Smooth muscle cell (in vitro differentiated cells): ENCODE results near the gene PDZK1. TPM values are rescaled to one million over a fixed set of nuclear protein-coding genes. Genes with fewer than 3 reads are reported as not detected.
A peak's percentile ranks its signal among the peaks of the same experiment; 100 is the strongest.

Experiments used
- DNase-seq: peaks from one replicate; lab custom pipeline; 2025; ENCODE audit not compliant: unreplicated experiment; lab: John Stamatoyannopoulos, UW
- H2AFZ ChIP-seq: fragments of 200-600 bp; sonication (generic); 2 replicates; pipeline ENCODE4 v1.6.0; 2016; ENCODE audit warnings: antibody characterized with exemption, low read depth, mild to moderate bottlenecking
- H3F3A ChIP-seq: fragments of 200-600 bp; sonication (generic); 2 replicates; pipeline ENCODE4 v1.6.0; 2017; ENCODE audit warnings: antibody characterized with exemption, low read depth
- H3K27ac ChIP-seq: fragments of 200-600 bp; sonication (generic); 2 replicates; pipeline ENCODE4 v1.5.1; 2016; ENCODE audit warnings: low read depth, mild to moderate bottlenecking
- H3K27me3 ChIP-seq: fragments of 200-600 bp; sonication (generic); 2 replicates; pipeline ENCODE4 v1.6.1; 2016; ENCODE audit warnings: low read depth, mild to moderate bottlenecking
- H3K36me3 ChIP-seq: fragments of 200-600 bp; sonication (generic); 2 replicates; pipeline ENCODE4 v1.5.1; 2016; ENCODE audit warnings: low read depth
- H3K4me1 ChIP-seq: fragments of 200-600 bp; sonication (generic); 2 replicates; pipeline ENCODE4 v1.5.1; 2016; ENCODE audit warnings: low read depth
- H3K4me2 ChIP-seq: fragments of 200-600 bp; sonication (generic); 2 replicates; pipeline ENCODE4 v1.6.0; 2016; ENCODE audit warnings: mild to moderate bottlenecking
- H3K4me3 ChIP-seq: fragments of 200-600 bp; sonication (generic); 2 replicates; pipeline ENCODE4 v1.5.1; 2016; ENCODE audit warnings: mild to moderate bottlenecking
- H3K79me2 ChIP-seq: fragments of 200-600 bp; sonication (generic); 2 replicates; pipeline ENCODE4 v1.6.0; 2016; ENCODE audit warnings: low read depth, mild to moderate bottlenecking
- H3K9ac ChIP-seq: fragments of 200-600 bp; sonication (generic); 2 replicates; pipeline ENCODE4 v1.6.0; 2016; ENCODE audit warnings: low read depth
- H3K9me3 ChIP-seq: fragments of 200-600 bp; sonication (generic); replicated peaks from 2 replicates; pipeline ENCODE4 v1.5.1; 2016; ENCODE audit warnings: low read depth
- H4K20me1 ChIP-seq: fragments of 200-600 bp; sonication (generic); 2 replicates; pipeline ENCODE4 v1.6.0; 2016; ENCODE audit warnings: low read depth
- WGBS: methylation state at CpG from one replicate; pipeline ENCODE4 v1.1.7; 2016; ENCODE audit warnings: low lambda C conversion rate; 5-methylcytosine and 5-hydroxymethylcytosine counted together
- polyA plus RNA-seq: library from polyadenylated mRNA; unstranded; fragments of >200 nt; fragmentation: Nextera tagmentation; extraction: Ambion mirVana; gene quantifications from 2 replicates; pipeline ENCODE4 v1.2.1, GENCODE V29; 2016
- total RNA-seq: library from RNA; depleted of rRNA; stranded (reverse); fragments of >200 nt; gene quantifications from 2 replicates; pipeline ENCODE4 v1.2.3, GENCODE V29; 2014
- TF ChIP-seq, protein P1 (sequence below): fragments of 200-600 bp; sonication (generic); IDR thresholded peaks from 2 replicates; pipeline ENCODE4 v1.5.1; 2017; ENCODE audit warnings: borderline replicate concordance, mild to moderate bottlenecking, antibody characterized with exemption; ENCODE audit not compliant: insufficient read depth, poor library complexity, severe bottlenecking

PDZK1 gene
- total and polyA plus RNA-seq, 2 experiments from 2014 or later = 0.45 TPM; not detected in 1

DNA sequence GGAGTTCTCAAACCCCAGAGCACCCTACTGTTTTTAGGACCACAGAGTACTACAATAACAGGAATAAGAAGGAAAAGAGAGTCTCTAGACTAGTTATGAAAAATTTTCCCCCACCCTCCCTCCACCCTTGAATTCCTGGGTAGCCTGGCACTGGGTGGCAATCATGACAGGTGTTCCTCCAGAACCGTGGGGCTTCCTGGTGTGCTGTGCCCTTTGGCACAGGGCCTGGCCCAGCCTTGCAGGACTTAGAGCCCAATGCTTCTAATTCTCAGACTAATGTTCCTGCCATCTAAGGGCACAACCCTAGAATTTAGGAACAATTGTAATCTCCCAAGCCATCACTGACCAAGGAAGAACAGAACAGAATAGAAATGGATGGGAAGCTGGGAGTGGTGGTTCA lies 10.7 kb upstream of the PDZK1 start:
- TF ChIP-seq, protein P1, sequence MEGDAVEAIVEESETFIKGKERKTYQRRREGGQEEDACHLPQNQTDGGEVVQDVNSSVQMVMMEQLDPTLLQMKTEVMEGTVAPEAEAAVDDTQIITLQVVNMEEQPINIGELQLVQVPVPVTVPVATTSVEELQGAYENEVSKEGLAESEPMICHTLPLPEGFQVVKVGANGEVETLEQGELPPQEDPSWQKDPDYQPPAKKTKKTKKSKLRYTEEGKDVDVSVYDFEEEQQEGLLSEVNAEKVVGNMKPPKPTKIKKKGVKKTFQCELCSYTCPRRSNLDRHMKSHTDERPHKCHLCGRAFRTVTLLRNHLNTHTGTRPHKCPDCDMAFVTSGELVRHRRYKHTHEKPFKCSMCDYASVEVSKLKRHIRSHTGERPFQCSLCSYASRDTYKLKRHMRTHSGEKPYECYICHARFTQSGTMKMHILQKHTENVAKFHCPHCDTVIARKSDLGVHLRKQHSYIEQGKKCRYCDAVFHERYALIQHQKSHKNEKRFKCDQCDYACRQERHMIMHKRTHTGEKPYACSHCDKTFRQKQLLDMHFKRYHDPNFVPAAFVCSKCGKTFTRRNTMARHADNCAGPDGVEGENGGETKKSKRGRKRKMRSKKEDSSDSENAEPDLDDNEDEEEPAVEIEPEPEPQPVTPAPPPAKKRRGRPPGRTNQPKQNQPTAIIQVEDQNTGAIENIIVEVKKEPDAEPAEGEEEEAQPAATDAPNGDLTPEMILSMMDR = no peak
- 90% methylated on average over 1 of the region's 1 CpG for WGBS

DNA sequence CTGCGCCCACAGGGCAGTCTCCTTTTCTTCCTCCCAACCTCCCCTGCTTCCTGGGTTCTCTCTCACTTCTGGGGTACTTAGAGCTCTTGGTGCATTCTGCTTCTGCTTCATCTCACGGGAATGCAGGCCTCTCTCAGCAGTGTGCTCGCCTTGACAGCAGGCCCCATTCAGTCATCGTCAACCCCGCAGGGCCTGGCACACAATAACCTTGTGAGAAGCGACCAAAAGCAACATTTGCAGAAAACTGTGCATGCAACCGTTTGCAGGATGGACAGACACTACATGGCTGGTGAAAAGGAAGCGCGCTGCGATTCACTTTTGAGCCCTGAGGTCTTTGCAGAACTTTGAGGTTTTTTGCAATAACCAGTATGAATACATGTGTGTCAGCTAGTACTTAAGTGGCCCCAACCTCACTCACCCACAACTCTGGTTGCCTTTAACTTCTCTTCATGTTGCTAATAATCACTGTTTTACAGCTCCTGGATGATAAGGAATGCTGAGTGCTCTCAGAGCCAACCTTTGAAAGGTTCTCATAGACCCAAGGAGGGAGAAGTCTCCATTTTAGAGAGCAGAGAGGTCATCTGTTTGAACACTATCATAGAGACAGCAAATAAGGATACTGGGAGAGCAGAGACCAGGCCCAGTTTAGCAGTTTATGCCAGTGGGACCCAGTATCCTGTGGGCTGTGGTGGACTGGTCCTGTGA lies 9.6 kb upstream of the PDZK1 start:
- no peak for DNase-seq
- no peak overlapping the region for H3K9ac ChIP-seq
- WGBS = 55% methylated on average over 10 of the region's 10 CpGs
- H3F3A ChIP-seq = no peaks in the 10 kb centered on the region
- no peak overlapping the region for H3K4me3 ChIP-seq
- no peaks in the 10 kb centered on the region for H3K9me3 ChIP-seq
- no peaks in the 10 kb centered on the region for H4K20me1 ChIP-seq
- peak overlapping the region; percentile 29 for H2AFZ ChIP-seq
- H3K79me2 ChIP-seq = no peaks in the 10 kb centered on the region
- no peak overlapping the region for H3K4me2 ChIP-seq
- no peaks in the 10 kb centered on the region for H3K27me3 ChIP-seq
- H3K27ac ChIP-seq = no peak overlapping the region
- H3K4me1 ChIP-seq = peaks cover 6% of the 10 kb centered on the region
- TF ChIP-seq, protein P1 = no peak
- H3K36me3 ChIP-seq = no peaks in the 10 kb centered on the region

More for the DNA sequence above, 10.7 kb upstream of the PDZK1 start:
- Histone ChIP-seq H3K4me2 (no peak overlapping the region), H3F3A (no peaks in the 10 kb centered on the region), H3K27ac (no peak overlapping the region), H3K4me1 (peaks cover 6% of the 10 kb centered on the region), H3K36me3 (no peaks in the 10 kb centered on the region), H3K27me3 (no peaks in the 10 kb centered on the region), H2AFZ (no peak overlapping the region), H3K9ac (no peak overlapping the region), H3K9me3 (no peaks in the 10 kb centered on the region), H3K79me2 (no peaks in the 10 kb centered on the region), H3K4me3 (no peak overlapping the region), H4K20me1 (no peaks in the 10 kb centered on the region)
- no peak for DNase-seq

DNA sequence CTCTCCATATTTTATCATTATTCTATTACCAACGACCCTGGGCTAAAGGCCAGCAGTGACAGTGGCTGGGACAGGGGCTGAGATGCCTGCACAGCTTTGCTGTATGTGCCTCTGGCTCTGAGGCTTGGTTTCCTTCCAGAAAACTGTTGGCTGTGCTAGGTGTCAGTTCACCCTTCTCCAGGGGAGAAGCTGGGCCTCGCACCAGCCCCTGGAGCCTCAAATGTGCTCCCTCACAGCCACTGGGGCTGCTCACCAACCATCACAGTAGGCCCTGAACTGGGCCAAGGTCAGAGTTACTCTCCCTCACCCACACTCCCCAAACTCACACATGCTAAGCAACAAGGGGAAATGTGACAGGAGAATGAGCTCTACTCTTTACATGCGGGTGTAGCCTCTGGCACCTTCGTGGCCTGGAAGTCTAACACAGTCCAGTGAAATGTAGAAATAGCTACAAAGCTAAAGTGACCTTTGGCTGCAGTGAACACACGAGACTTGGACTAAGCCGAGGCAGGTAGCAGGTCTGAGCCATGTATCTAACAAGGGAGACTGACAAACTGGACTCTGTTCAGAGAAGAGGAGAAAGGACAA lies 7.5 kb upstream of the PDZK1 start:
- Histone ChIP-seq H3K27me3 (no peaks in the 10 kb centered on the region), H3K4me1 (peaks cover 6% of the 10 kb centered on the region), H3K9me3 (no peaks in the 10 kb centered on the region), H3K79me2 (no peaks in the 10 kb centered on the region), H4K20me1 (no peaks in the 10 kb centered on the region), H3K36me3 (no peaks in the 10 kb centered on the region), H2AFZ (no peak overlapping the region), H3F3A (no peaks in the 10 kb centered on the region), H3K4me2 (no peak overlapping the region), H3K4me3 (no peak overlapping the region), H3K27ac (no peak overlapping the region), H3K9ac (no peak overlapping the region)
- TF ChIP-seq, protein P1 = no peak
- no peak for DNase-seq
- 85% methylated on average over 6 of the region's 6 CpGs for WGBS

DNA sequence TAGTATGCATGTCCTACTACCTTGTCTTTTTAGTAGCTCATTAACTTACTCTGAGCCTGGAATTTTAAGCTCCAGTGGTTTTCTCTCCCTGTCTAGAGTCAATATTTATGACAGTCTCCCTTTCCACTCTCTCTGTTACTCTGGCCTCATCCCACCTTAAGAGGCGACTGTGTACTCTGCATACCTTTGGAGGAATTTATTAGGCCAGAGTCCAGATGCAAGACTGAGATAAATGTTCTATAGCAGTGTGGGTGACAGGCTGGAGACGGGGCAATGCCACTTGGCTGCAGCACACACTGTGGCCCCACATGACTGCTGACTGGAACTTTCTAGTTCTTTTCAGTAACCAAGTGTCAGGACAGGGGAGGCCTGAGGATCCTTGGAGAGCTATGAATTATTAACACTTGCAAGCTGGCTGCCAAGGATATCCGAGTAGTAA lies 4.1 kb upstream of the PDZK1 start:
- 68% methylated on average over 3 of the region's 3 CpGs for WGBS
- TF ChIP-seq, protein P1 = no peak
- no peaks in the 10 kb centered on the region for H3K27me3 ChIP-seq
- no peak overlapping the region for H3K4me2 ChIP-seq
- H3K9me3 ChIP-seq = no peaks in the 10 kb centered on the region
- H4K20me1 ChIP-seq = no peaks in the 10 kb centered on the region
- H3K36me3 ChIP-seq = no peaks in the 10 kb centered on the region
- no peak overlapping the region for H3K27ac ChIP-seq
- no peak overlapping the region for H3K4me3 ChIP-seq
- no peak overlapping the region for H2AFZ ChIP-seq
- H3K79me2 ChIP-seq = no peaks in the 10 kb centered on the region
- no peak overlapping the region for H3K9ac ChIP-seq
- H3F3A ChIP-seq = no peaks in the 10 kb centered on the region
- no peak for DNase-seq
- peaks cover 11% of the 10 kb centered on the region for H3K4me1 ChIP-seq
